ENCODE results near the gene UBE2J1.
"Not testable (repeated sequence)": the region's sequence is repeated elsewhere in the genome, so short reads cannot be mapped to it uniquely, and the experiment has no call there.

The UBE2J1 gene

GRCh38 chr6:89320012-89320559, 32.4 kb downstream of the UBE2J1 start:
- DNase-seq (ENCODE audit: low read depth in 2 of 2) = no peak

GRCh38 chr6:89317067-89317466, 35.5 kb downstream of the UBE2J1 start:
- DNase-seq (ENCODE audit: low read depth in 2 of 2) = no peak

DNA sequence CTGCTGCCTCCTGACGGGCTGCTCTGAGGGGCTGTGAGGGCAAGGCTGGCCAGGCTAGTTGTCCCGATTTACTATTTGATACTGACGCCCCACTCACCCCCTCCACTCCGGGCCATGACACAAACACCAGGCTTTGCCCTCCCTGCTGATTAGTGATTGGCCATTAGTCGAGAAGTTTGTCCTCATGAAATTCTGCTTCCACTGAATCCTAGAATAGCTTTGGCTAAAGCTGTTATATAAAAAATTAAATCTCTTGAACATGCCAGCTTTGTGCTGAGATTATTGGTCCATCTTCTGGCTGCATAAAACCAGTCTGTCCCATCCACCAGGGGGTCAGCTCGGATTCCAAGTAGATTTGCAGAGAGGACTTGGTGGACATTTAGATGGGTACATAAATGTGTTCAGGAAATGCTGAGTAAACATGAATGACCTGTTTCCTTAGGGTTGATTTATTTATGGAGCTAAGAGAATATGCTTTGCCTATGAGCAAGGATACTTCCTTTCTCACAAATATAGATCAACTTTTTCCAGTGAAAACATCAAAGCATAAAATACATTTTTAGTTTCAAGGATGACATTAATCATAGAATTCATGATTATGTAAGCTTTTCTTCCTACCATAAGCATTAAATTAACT, 37.2 kb downstream of the UBE2J1 start, which contains the start of gene GABRR2:
Gene GABRR2 (minus strand): TSS at position 51 of the 637 bp plus-strand sequence. CDS start 134 bp downstream, outside the sequence.
- no peak for DNase-seq (ENCODE audit: low read depth in 2 of 2)

DNA sequence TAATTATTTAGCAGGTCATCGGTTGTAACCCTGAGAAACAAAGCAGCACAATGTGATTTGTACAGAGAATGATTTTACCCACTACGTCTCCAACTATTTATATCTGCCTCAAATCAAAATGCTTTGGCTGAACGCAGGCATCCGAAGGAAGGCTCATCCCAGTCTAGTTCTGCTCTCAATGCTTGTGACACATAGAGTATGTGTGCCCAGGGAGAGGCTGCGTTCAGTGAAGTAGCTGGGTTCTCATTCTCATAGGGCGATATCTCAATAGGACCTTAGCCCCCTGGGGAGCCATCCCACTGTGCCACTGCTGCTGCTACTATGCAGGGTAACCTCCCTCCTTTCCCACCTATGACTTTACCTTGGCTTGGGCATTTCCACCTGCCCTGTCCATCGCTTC, 37.8 kb downstream of the UBE2J1 start:
- no peak for DNase-seq (ENCODE audit: low read depth in 2 of 2)

- no peak for DNase-seq (ENCODE audit: low read depth in 2 of 2)
These were observed 39.5 kb downstream of the UBE2J1 start for GRCh38 chr6:89313006-89313405.

DNA sequence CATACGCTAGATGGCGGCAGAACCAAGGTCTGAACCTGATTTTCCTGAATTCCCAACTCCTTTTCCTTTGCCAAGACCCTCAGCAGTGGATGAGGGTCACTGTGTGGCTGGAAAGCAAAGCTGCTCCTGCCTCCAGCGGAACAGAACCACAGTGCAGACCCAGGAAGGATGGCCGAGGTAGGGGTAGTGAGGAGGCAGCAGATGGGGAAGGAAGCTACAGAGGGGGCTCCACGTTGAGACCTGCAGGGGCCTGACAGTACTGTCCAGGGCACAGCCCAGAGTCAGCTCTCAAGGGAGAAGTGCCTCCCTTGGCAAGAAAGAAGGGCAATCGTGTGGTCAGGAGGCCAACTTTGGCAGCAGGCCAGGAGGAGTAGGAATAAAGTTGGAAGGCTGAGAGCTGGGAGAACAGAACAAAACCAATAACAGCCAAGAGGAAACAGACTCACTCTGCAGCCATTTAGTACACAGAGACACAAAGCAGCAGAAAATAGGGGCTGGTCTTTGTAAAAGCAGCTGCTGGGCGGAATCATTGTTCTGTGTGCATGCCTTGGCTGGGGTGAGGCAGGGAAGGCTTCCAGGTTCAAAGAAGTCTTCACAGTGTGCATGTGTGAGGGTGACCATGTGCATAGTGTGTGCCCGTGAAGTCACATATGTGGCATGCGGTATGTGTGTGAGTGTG, 40.5 kb downstream of the UBE2J1 start:
- no peak for DNase-seq (ENCODE audit: low read depth in 2 of 2)

- DNase-seq (ENCODE audit: low read depth in 2 of 2) = no peak
These were observed 41.0 kb downstream of the UBE2J1 start for GRCh38 chr6:89311530-89311852.

DNA sequence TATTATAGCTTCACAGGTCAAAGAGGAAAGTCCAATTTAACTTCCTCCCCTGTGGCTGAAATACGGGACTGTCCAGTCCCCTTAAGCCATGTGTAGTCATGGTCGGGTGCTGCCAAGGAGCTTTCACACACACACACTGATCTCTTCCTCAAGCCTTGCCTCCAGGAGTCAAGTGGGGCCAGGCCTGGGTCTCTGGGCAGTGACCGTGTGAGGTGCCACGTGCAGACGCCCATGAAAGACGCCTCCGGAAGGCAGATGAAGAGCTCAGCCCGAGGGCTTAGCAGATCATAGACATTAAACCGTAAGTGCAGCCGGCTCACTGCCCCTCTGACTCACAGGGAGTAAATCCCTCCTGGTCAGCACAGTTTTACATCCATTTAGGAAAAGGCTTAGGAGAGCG, 41.6 kb downstream of the UBE2J1 start:
- no peak for DNase-seq (ENCODE audit: low read depth in 2 of 2)

- DNase-seq (ENCODE audit: low read depth in 2 of 2) = no peak
These were observed 43.8 kb downstream of the UBE2J1 start for GRCh38 chr6:89308525-89309395.

DNA sequence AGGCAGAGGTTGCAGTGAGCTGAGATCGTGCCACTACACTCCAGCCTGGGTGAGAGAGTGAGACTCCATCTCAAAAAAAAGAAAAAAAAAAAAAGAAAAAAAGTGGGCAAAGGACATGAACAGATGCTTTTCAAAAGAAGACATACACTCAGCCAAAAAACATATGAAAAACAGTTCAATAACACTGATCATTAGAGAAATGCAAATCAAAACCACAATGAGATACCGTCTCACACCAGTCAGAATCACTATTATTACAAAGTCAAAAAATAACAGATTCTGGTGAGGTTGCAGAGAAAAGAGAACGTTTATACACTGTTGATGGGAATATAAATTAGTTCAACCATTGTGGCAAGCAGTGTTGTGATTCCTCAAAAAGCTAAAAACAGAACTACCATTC, 48.0 kb downstream of the UBE2J1 start:
- not testable (repeated sequence) for DNase-seq (ENCODE audit: low read depth in 2 of 2)

DNA sequence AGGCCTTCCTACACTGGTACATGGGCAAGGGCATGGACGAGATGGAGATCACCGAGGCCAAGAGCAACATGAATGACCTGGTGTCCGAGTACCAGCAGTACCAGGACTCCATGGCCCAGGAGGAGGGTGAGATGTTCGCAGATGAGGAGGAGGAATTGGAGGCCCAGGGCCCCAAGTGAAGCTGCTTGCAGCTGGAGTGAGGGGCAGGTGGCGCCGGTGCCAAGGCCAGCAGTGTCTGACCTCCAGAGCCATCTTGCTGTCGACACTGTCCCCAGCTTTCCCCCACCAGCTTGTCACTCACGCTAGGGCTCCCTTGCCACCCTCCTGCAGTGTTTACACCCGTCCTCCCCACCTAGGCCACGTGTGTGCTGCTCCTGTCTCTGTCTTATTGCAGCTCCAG, 49.6 kb downstream of the UBE2J1 start:
- DNase-seq (ENCODE audit: low read depth in 2 of 2) = no peak

DNA sequence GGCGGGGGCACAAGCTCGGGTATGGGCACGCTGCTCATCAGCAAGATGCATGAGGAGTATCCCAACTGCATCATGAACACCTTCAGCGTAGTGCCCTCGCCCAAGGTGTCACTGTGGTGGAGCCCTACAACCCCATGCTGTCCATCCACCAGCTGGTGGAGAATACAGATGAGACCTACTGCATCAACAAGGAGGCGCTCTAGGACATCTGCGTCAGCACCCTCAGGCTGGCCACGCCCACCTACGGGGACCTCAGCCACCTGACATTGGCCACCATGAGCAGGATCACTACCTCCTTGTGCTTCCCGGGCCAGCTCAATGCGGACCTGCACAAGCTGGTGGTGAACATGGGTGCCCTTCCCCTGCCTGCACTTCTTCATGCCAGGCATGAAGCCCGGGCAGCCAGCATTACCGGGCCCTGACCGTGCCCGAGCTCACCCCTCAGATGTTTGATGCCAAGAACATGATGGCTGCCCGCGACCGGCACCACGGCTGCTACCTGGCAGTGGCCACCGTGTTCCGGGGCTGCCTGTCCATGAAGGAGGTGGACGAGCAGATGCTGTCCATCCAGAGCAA, 50.2 kb downstream of the UBE2J1 start:
- no peak for DNase-seq (ENCODE audit: low read depth in 2 of 2)

- no peak for DNase-seq (ENCODE audit: low read depth in 2 of 2)
These were observed 50.8 kb downstream of the UBE2J1 start for GRCh38 chr6:89301586-89302194.

- DNase-seq (ENCODE audit: low read depth in 2 of 2) = no peak
These were observed 53.1 kb downstream of the UBE2J1 start for GRCh38 chr6:89299466-89299850.

GRCh38 chr6:89298680-89299465, 53.6 kb downstream of the UBE2J1 start:
- peak in 1 of 2 donors; percentile 25 for DNase-seq (ENCODE audit: low read depth in 2 of 2)

DNA sequence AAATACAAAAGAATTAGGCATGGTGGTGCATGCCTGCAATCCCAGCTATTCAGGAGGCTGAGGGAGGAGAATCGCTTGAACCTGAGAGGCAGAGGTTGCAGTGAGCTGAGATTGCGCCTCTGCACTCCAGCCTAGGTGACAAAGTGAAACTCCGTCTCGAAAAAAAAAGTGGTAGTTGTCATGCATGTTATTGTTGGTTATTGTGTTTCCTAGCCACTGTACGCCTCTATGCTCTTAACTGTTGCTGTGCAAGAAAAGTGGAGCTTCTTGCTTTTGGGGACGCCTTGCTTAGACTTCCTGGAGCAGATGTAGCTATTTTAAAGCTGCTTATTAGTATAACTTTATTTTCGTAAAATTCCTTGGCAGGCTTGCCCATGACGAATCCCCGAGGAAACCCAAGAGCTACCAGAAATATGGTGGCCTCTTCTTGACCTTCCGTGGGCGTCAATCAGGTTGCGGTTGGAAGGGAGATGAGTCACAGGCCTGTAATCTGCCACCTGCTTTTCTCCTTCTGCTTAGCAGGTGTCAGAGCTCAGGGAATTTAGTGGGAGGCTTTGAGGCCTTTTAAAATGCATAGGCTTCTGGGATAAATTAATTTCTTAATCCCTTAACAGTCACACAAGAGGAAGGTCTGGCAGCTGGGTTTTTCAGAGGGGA, 54.7 kb downstream of the UBE2J1 start:
- DNase-seq (ENCODE audit: low read depth in 2 of 2) = peak; percentile 19 to 51

DNA sequence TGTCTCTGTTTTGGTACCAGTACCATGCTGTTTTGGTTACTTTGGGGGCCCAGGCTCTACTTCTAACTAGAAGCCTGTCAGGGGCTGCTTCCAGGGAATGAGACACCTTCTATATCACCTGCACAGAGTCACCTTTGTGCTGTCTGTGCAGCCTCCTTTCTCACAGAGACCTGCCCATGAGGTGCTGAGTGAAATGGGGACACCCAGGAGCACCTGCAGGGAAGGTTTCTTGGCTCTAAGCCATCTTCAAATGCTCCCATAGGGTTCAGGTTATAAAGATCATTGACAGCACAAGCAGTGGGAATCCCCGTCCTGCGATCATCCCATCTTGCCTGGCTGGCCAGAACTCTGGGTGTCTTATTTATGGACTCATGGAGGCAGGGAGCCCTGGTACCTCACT, 56.5 kb downstream of the UBE2J1 start:
- no peak for DNase-seq (ENCODE audit: low read depth in 2 of 2)

GRCh38 chr6:89295116-89295515, 57.4 kb downstream of the UBE2J1 start:
- not testable (repeated sequence) for DNase-seq (ENCODE audit: low read depth in 2 of 2)

- no peak for DNase-seq (ENCODE audit: low read depth in 2 of 2)
These were observed 61.2 kb downstream of the UBE2J1 start for GRCh38 chr6:89291256-89291819.
